Measurements from ENCODE around the gene CNN1. TPM values are rescaled to one million over a fixed set of nuclear protein-coding genes. Genes with fewer than 3 reads are reported as not detected.
A peak's percentile ranks its signal among the peaks of the same experiment; 100 is the strongest.

Gene CNN1
- total and polyA plus RNA-seq, 2 of the 13 experiments (the other 11 are each of a cell fraction or from before 2014, with no cell fraction given) = 0.70 to 1.1 TPM

DNA sequence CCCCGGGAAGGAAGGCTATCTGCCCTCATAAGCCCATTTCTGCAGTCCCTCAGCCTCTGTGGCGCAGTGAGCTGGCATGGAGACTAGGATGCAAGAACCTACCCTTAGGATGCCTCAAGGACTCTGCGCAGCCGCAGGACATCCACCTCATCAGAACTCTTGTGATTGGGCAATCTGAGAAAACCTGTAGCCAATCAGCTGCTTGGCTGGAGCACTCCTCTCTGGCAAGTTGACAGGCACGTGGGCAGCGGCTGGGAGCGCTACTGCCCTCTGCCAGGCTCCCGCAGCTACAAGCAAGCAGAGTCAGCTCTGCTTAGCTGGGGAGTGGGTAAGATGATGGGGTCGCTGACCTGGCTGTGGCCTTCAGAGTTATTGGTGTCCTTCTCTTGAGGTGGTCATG, 8.2 kb upstream of the CNN1 start (continued):
- TF ChIP-seq, protein P1, sequence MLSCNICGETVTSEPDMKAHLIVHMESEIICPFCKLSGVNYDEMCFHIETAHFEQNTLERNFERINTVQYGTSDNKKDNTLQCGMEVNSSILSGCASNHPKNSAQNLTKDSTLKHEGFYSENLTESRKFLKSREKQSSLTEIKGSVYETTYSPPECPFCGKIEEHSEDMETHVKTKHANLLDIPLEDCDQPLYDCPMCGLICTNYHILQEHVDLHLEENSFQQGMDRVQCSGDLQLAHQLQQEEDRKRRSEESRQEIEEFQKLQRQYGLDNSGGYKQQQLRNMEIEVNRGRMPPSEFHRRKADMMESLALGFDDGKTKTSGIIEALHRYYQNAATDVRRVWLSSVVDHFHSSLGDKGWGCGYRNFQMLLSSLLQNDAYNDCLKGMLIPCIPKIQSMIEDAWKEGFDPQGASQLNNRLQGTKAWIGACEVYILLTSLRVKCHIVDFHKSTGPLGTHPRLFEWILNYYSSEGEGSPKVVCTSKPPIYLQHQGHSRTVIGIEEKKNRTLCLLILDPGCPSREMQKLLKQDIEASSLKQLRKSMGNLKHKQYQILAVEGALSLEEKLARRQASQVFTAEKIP (CRISPR knock-in tag; IDR thresholded peaks at IDR 0.05; ENCODE audit: borderline replicate concordance) = no peak
- TF ChIP-seq ZNF234 (CRISPR knock-in tag; conservative IDR thresholded peaks at IDR 0.05) (no peak), FOXA1 (IDR thresholded peaks at IDR 0.05) (no peak), FOXA1 (CRISPR knock-in tag; IDR thresholded peaks at IDR 0.05) (peak; percentile 34; the same call in 1 of the 2 replicates), GTF3A (CRISPR knock-in tag; conservative IDR thresholded peaks at IDR 0.05) (no peak), PRMT3 (CRISPR knock-in tag; IDR thresholded peaks at IDR 0.05; ENCODE audit: borderline replicate concordance, low read depth) (no peak), RXRB (CRISPR knock-in tag; IDR thresholded peaks at IDR 0.05; ENCODE audit: borderline replicate concordance) (peak; percentile 60; the same call in 1 of the 2 replicates), CSRNP1 (CRISPR knock-in tag; IDR thresholded peaks at IDR 0.05) (no peak), CHCHD3 (CRISPR knock-in tag; IDR thresholded peaks at IDR 0.05) (no peak), ZNF292 (CRISPR knock-in tag; IDR thresholded peaks at IDR 0.05; ENCODE audit: borderline replicate concordance, low read depth) (no peak), ZMYM2 (CRISPR knock-in tag; IDR thresholded peaks at IDR 0.05) (no peak), SOX6 (IDR thresholded peaks at IDR 0.05) (no peak), SOX6 (CRISPR knock-in tag; IDR thresholded peaks at IDR 0.05) (no peak; the same call in 1 of the 2 replicates), REPIN1 (CRISPR knock-in tag; IDR thresholded peaks at IDR 0.05; ENCODE audit: borderline replicate concordance, low read depth) (no peak), PAF1 (CRISPR knock-in tag; IDR thresholded peaks at IDR 0.05) (no peak), BHLHE40 (IDR thresholded peaks at IDR 0.05; ENCODE audit: low read length) (peak; percentile 92), ZFAT (CRISPR knock-in tag; conservative IDR thresholded peaks at IDR 0.05) (no peak), ONECUT2 (CRISPR knock-in tag; IDR thresholded peaks at IDR 0.05) (no peak), NFKBIZ (CRISPR knock-in tag; IDR thresholded peaks at IDR 0.05) (0 out of 2 replicates have a peak, but pooled peaks have one; percentile 30), MYC (CRISPR knock-in tag; IDR thresholded peaks at IDR 0.05; ENCODE audit: borderline replicate concordance) (peak; percentile 93; the same call in 1 of the 2 replicates), ZNF772 (CRISPR knock-in tag; IDR thresholded peaks at IDR 0.05) (peak; percentile 28; the same call in 1 of the 2 replicates), MED8 (CRISPR knock-in tag; IDR thresholded peaks at IDR 0.05; ENCODE audit: insufficient replicate concordance) (no peak)
- TF ChIP-seq, protein P2, sequence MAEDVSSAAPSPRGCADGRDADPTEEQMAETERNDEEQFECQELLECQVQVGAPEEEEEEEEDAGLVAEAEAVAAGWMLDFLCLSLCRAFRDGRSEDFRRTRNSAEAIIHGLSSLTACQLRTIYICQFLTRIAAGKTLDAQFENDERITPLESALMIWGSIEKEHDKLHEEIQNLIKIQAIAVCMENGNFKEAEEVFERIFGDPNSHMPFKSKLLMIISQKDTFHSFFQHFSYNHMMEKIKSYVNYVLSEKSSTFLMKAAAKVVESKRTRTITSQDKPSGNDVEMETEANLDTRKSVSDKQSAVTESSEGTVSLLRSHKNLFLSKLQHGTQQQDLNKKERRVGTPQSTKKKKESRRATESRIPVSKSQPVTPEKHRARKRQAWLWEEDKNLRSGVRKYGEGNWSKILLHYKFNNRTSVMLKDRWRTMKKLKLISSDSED (CRISPR knock-in tag; IDR thresholded peaks at IDR 0.05) = no peak
- TF ChIP-seq, protein P3, sequence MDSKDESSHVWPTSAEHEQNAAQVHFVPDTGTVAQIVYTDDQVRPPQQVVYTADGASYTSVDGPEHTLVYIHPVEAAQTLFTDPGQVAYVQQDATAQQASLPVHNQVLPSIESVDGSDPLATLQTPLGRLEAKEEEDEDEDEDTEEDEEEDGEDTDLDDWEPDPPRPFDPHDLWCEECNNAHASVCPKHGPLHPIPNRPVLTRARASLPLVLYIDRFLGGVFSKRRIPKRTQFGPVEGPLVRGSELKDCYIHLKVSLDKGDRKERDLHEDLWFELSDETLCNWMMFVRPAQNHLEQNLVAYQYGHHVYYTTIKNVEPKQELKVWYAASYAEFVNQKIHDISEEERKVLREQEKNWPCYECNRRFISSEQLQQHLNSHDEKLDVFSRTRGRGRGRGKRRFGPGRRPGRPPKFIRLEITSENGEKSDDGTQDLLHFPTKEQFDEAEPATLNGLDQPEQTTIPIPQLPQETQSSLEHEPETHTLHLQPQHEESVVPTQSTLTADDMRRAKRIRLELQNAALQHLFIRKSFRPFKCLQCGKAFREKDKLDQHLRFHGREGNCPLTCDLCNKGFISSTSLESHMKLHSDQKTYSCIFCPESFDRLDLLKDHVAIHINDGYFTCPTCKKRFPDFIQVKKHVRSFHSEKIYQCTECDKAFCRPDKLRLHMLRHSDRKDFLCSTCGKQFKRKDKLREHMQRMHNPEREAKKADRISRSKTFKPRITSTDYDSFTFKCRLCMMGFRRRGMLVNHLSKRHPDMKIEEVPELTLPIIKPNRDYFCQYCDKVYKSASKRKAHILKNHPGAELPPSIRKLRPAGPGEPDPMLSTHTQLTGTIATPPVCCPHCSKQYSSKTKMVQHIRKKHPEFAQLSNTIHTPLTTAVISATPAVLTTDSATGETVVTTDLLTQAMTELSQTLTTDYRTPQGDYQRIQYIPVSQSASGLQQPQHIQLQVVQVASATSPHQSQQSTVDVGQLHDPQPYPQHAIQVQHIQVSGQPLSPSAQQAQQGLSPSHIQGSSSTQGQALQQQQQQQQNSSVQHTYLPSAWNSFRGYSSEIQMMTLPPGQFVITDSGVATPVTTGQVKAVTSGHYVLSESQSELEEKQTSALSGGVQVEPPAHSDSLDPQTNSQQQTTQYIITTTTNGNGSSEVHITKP (CRISPR knock-in tag; IDR thresholded peaks at IDR 0.05; ENCODE audit: low read depth) = no peak

Data from HepG2 (cell line).